HepG2 (cell line): ENCODE measurements around the gene GPATCH4. TPM values are rescaled to one million over a fixed set of nuclear protein-coding genes. Genes with fewer than 3 reads are reported as not detected.

Experiments
- ATAC-seq: fragments of 200-7000 bp; cut with Tn5 transposase; 3 replicates; pipeline ENCODE4 v1.9.1; 2020; ENCODE audit warnings: mild to moderate bottlenecking, moderate library complexity
- BruUV-seq: library from RNA; stranded (reverse); fragments of 400-500 nt; replicated peaks from 2 replicates; lab custom pipeline; 2021; lab: Mats Ljungman, UMichigan
- CTCF ChIA-PET: fragments of 300-600 bp; formaldehyde crosslinking; extraction: SDS; loops from one replicate; lab custom pipeline; 2021; ENCODE audit warnings: low total read pairs, inconsistent platforms, low intra/inter-chr PET ratio; lab: Yijun Ruan, JAX
- POLR2A ChIA-PET: fragments of 350-600 bp; sonication (Branson Sonifier 250); formaldehyde crosslinking; loops from one replicate; lab custom pipeline; 2020; ENCODE audit warnings: antibody characterized with exemption, inconsistent platforms; lab: Yijun Ruan, JAX
- DNase-seq: peaks from one replicate; pipeline ENCODE4 v3.0.0-alpha.2; 2015; ENCODE audit warnings: low spot score
- FAIRE-seq: peaks from 3 replicates; lab custom pipeline; 2011; peaks lifted over from hg19 to GRCh38; lab: Jason Lieb, UNC
- H2AFZ ChIP-seq: one replicate; pipeline ENCODE4 v1.6.1; 2011; ENCODE audit warnings: low read length, inconsistent platforms
- H3K27ac ChIP-seq: fragments of 300-600 bp; 3 replicates; pipeline ENCODE4 v1.8.0; 2011; ENCODE audit warnings: mixed run types, mild to moderate bottlenecking, mixed read lengths, low read length, inconsistent platforms; ENCODE audit not compliant: insufficient read depth; ENCODE audit errors: extremely low read length
- H3K27me3 ChIP-seq, 2 experiments: fragments of 200-600 bp in 1 of 2; 2 replicates in 1 of 2; 3 replicates in 1 of 2; pipeline versions ENCODE4 v1.6.0 to v1.8.0; 2011; ENCODE audit warnings: low read length in 2 of 2, mild to moderate bottlenecking in 2 of 2, moderate library complexity in 2 of 2, inconsistent platforms in 1 of 2; ENCODE audit not compliant: insufficient read depth in 2 of 2, control insufficient read depth in 1 of 2
- H3K36me3 ChIP-seq, 2 experiments: fragments of 200-600 bp in 1 of 2; replicated peaks in 1 of 2; 2 replicates in 1 of 2; 3 replicates in 1 of 2; pipeline versions ENCODE4 v1.5.1 to v1.8.0; 2011; ENCODE audit warnings: low read length in 2 of 2, inconsistent platforms in 1 of 2; ENCODE audit not compliant: insufficient read depth in 2 of 2, control insufficient read depth in 1 of 2
- H3K4me1 ChIP-seq: 2 replicates; pipeline ENCODE4 v1.5.1; 2012; ENCODE audit warnings: low read length, inconsistent platforms; ENCODE audit not compliant: insufficient read depth
- H3K4me2 ChIP-seq: 2 replicates; pipeline ENCODE4 v1.6.0; 2011; ENCODE audit warnings: low read depth, low read length, inconsistent platforms
- H3K4me3 ChIP-seq, 3 experiments: fragments of 200-600 bp in 1 of 3; sonication (generic), shearing (Covaris generic) in 1 of 3; replicated peaks in 1 of 3; 2 replicates each; pipeline ENCODE4 v1.5.1; 2011 to 2016; ENCODE audit warnings: low read length in 3 of 3, inconsistent platforms in 2 of 3, low read depth in 2 of 3, mild to moderate bottlenecking in 2 of 3, control low read depth in 1 of 3, mixed read lengths in 1 of 3; ENCODE audit not compliant: insufficient read depth in 1 of 3
- H3K79me2 ChIP-seq: one replicate; pipeline ENCODE4 v1.6.1; 2011; ENCODE audit warnings: low read length, inconsistent platforms; ENCODE audit not compliant: insufficient read depth
- H3K9ac ChIP-seq: 2 replicates; pipeline ENCODE4 v1.6.0; 2011; ENCODE audit warnings: mild to moderate bottlenecking, low read depth, low read length, inconsistent platforms; ENCODE audit not compliant: insufficient read depth
- H3K9me3 ChIP-seq: 2 replicates; pipeline ENCODE4 v1.5.1; 2012; ENCODE audit warnings: mild to moderate bottlenecking, low read length
- H4K20me1 ChIP-seq: 2 replicates; pipeline ENCODE4 v1.6.0; 2011; ENCODE audit warnings: inconsistent platforms, mild to moderate bottlenecking, low read length, moderate library complexity; ENCODE audit not compliant: insufficient read depth
- ELF3 ChIP-seq: IDR thresholded peaks from 2 replicates; pipeline ENCODE4 v1.6.1; 2016; ENCODE audit warnings: missing genetic modification reagents, missing compliant biosample characterization
- NR2C2 ChIP-seq: sonication (generic); formaldehyde crosslinking; IDR thresholded peaks from 2 replicates; pipeline ENCODE4 v1.4.0; 2020; ENCODE audit warnings: missing genetic modification reagents, mild to moderate bottlenecking, moderate library complexity, borderline replicate concordance
- PPARG ChIP-seq: conservative IDR thresholded peaks from 2 replicates; pipeline ENCODE4 v1.6.1; 2016; ENCODE audit warnings: missing biosample characterization, missing genetic modification reagents
- PRPF4 ChIP-seq: fragments of 200-400 bp; formaldehyde crosslinking; IDR thresholded peaks from 2 replicates; pipeline ENCODE4 v1.6.1; 2016; ENCODE audit warnings: low read length, low read depth; ENCODE audit not compliant: poor library complexity, severe bottlenecking
- RARG ChIP-seq: sonication (generic); formaldehyde crosslinking; IDR thresholded peaks from 2 replicates; pipeline ENCODE4 v1.4.0; 2020; ENCODE audit warnings: low read depth, mild to moderate bottlenecking, missing genetic modification reagents
- SALL2 ChIP-seq: sonication (generic); formaldehyde crosslinking; IDR thresholded peaks from 2 replicates; pipeline ENCODE4 v1.8.1; 2023; ENCODE audit warnings: mild to moderate bottlenecking, missing genetic modification reagents, inconsistent platforms
- TGIF2 ChIP-seq: IDR thresholded peaks from 2 replicates; pipeline ENCODE4 v1.6.1; 2016; ENCODE audit warnings: control low read depth, missing compliant biosample characterization
- ZNF282 ChIP-seq: fragments of 450-650 bp; IDR thresholded peaks from 2 replicates; pipeline ENCODE4 v1.6.1; 2018; ENCODE audit not compliant: partially characterized antibody
- WGBS: methylation state at CpG from one replicate; pipeline ENCODE4 v1.1.6; 2017; ENCODE audit warnings: low lambda C conversion rate; 5-methylcytosine and 5-hydroxymethylcytosine counted together
- in situ Hi-C: cut with HindIII; loops from 2 replicates; pipeline ENCODE4 v1.10.0; 2017; ENCODE audit warnings: low pct_unique_long_range_greater_than_20kb; ENCODE audit not compliant: extremely low pct_ligation_motif_present
- intact Hi-C: fragments of 100-400 bp; cut with micrococcal nuclease; formaldehyde crosslinking; loops from one replicate; pipeline ENCODE4 v1.10.0; 2022; ENCODE audit not compliant: unreplicated experiment
- polyA plus RNA-seq, 8 experiments: library from polyadenylated mRNA; depleted of rRNA in 3 of 8; stranded (reverse) in 7 of 8; unstranded in 1 of 8; fragments of >200 nt; fragmentation: Illumina TruSeq in 4 of 8; extraction: Trizol in 4 of 8; gene quantifications; 2 replicates each; pipeline versions ENCODE4 v1.2.1 to v1.2.3, GENCODE V29; 2011 to 2016; ENCODE audit warnings: low read depth in 4 of 8, missing spikeins in 1 of 8, mixed read lengths in 1 of 8; ENCODE audit not compliant: insufficient read depth in 1 of 8
- total RNA-seq, 5 experiments: library from RNA; depleted of rRNA; stranded (reverse); fragments of >200 nt; fragmentation: Illumina TruSeq; extraction: Trizol; gene quantifications; 2 replicates each; pipeline ENCODE4 v1.2.3, GENCODE V29; 2016; ENCODE audit warnings: low read depth in 1 of 5
- TF ChIP-seq, protein P1 (sequence below): sonication (generic); formaldehyde crosslinking; IDR thresholded peaks from 2 replicates; pipeline ENCODE4 v1.4.0; 2020; ENCODE audit warnings: missing genetic modification reagents
- TF ChIP-seq, protein P2 (sequence below): sonication (generic); formaldehyde crosslinking; conservative IDR thresholded peaks from 2 replicates; pipeline ENCODE4 v1.4.0; 2020; ENCODE audit warnings: missing genetic modification reagents
- TF ChIP-seq, protein P3 (sequence below): sonication (generic); formaldehyde crosslinking; IDR thresholded peaks from 2 replicates; pipeline ENCODE4 v1.5.0; 2020; ENCODE audit warnings: missing genetic modification reagents, mild to moderate bottlenecking, borderline replicate concordance
- TF ChIP-seq, protein P4 (sequence below): sonication (generic); formaldehyde crosslinking; IDR thresholded peaks from 2 replicates; pipeline ENCODE4 v1.4.0; 2020; ENCODE audit warnings: low read depth, mild to moderate bottlenecking, missing genetic modification reagents
- TF ChIP-seq, protein P5 (sequence below): IDR thresholded peaks from 2 replicates; pipeline ENCODE4 v1.6.1; 2016; ENCODE audit warnings: mild to moderate bottlenecking, missing biosample characterization, missing genetic modification reagents

GPATCH4 gene
- total and polyA plus RNA-seq, 2 of the 13 experiments (the other 11 are each of a cell fraction or from before 2014, with no cell fraction given): 19.2 to 37.9 TPM

DNA sequence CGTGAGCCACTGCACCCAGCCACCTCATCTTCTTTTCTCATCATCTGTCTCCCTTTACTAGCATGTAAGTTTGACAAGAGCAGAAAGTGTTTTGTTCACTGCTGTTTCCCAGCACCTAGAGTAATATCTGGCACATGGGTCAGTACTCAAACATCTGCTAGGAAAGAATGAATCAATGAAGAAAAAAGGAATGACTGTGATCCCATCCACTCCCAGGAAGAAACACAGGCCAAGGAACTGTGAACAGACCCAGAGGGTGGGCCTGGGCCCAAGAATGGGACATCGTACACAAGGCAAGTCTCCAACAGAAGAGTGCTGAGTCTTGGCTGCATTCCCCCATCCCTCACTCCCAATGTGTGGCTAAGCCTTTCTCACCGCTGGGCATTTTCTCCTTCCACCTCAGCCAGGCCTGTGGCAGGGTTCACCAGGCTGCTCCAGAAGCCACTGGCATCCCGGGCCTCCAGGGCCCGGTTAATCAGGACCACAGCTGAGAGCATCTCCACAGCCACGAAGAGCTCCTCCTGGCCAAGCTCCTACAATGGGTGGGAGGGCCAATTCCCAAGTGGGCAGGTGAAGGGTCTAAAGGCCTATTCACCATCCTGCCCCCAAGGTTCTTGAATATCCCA is 47.3 kb downstream of the GPATCH4 start:
- Histone ChIP-seq H3K9me3 (no peaks in the 10 kb centered on the region), H3K4me2 (no peak overlapping the region), H3K27me3 (no peaks in the 10 kb centered on the region)
- DNase-seq (no peak), ATAC-seq (no peak)
- intact Hi-C loops: no loop called here
- BruUV-seq: no TSS peak
- TF ChIP-seq, protein P1, sequence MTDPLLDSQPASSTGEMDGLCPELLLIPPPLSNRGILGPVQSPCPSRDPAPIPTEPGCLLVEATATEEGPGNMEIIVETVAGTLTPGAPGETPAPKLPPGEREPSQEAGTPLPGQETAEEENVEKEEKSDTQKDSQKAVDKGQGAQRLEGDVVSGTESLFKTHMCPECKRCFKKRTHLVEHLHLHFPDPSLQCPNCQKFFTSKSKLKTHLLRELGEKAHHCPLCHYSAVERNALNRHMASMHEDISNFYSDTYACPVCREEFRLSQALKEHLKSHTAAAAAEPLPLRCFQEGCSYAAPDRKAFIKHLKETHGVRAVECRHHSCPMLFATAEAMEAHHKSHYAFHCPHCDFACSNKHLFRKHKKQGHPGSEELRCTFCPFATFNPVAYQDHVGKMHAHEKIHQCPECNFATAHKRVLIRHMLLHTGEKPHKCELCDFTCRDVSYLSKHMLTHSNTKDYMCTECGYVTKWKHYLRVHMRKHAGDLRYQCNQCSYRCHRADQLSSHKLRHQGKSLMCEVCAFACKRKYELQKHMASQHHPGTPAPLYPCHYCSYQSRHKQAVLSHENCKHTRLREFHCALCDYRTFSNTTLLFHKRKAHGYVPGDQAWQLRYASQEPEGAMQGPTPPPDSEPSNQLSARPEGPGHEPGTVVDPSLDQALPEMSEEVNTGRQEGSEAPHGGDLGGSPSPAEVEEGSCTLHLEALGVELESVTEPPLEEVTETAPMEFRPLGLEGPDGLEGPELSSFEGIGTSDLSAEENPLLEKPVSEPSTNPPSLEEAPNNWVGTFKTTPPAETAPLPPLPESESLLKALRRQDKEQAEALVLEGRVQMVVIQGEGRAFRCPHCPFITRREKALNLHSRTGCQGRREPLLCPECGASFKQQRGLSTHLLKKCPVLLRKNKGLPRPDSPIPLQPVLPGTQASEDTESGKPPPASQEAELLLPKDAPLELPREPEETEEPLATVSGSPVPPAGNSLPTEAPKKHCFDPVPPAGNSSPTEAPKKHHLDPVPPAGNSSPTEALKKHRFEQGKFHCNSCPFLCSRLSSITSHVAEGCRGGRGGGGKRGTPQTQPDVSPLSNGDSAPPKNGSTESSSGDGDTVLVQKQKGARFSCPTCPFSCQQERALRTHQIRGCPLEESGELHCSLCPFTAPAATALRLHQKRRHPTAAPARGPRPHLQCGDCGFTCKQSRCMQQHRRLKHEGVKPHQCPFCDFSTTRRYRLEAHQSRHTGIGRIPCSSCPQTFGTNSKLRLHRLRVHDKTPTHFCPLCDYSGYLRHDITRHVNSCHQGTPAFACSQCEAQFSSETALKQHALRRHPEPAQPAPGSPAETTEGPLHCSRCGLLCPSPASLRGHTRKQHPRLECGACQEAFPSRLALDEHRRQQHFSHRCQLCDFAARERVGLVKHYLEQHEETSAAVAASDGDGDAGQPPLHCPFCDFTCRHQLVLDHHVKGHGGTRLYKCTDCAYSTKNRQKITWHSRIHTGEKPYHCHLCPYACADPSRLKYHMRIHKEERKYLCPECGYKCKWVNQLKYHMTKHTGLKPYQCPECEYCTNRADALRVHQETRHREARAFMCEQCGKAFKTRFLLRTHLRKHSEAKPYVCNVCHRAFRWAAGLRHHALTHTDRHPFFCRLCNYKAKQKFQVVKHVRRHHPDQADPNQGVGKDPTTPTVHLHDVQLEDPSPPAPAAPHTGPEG (CRISPR knock-in tag): no peak
- no peak for TF ChIP-seq NR2C2 (CRISPR knock-in tag)
- no peak for TF ChIP-seq PRPF4
- TF ChIP-seq, protein P2, sequence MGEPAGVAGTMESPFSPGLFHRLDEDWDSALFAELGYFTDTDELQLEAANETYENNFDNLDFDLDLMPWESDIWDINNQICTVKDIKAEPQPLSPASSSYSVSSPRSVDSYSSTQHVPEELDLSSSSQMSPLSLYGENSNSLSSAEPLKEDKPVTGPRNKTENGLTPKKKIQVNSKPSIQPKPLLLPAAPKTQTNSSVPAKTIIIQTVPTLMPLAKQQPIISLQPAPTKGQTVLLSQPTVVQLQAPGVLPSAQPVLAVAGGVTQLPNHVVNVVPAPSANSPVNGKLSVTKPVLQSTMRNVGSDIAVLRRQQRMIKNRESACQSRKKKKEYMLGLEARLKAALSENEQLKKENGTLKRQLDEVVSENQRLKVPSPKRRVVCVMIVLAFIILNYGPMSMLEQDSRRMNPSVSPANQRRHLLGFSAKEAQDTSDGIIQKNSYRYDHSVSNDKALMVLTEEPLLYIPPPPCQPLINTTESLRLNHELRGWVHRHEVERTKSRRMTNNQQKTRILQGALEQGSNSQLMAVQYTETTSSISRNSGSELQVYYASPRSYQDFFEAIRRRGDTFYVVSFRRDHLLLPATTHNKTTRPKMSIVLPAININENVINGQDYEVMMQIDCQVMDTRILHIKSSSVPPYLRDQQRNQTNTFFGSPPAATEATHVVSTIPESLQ: no peak
- no peak for TF ChIP-seq SALL2
- TF ChIP-seq, protein P3, sequence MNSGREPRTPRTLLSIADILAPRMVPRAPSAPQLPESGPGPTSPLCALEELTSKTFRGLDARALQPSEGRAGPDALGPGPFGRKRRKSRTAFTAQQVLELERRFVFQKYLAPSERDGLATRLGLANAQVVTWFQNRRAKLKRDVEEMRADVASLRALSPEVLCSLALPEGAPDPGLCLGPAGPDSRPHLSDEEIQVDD (CRISPR knock-in tag): no peak
- TF ChIP-seq, protein P4, sequence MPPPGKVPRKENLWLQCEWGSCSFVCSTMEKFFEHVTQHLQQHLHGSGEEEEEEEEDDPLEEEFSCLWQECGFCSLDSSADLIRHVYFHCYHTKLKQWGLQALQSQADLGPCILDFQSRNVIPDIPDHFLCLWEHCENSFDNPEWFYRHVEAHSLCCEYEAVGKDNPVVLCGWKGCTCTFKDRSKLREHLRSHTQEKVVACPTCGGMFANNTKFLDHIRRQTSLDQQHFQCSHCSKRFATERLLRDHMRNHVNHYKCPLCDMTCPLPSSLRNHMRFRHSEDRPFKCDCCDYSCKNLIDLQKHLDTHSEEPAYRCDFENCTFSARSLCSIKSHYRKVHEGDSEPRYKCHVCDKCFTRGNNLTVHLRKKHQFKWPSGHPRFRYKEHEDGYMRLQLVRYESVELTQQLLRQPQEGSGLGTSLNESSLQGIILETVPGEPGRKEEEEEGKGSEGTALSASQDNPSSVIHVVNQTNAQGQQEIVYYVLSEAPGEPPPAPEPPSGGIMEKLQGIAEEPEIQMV (CRISPR knock-in tag): no peak
- no peak for TF ChIP-seq PPARG
- TF ChIP-seq ELF3: no peak
- TF ChIP-seq RARG (CRISPR knock-in tag): no peak
- TF ChIP-seq, protein P5, sequence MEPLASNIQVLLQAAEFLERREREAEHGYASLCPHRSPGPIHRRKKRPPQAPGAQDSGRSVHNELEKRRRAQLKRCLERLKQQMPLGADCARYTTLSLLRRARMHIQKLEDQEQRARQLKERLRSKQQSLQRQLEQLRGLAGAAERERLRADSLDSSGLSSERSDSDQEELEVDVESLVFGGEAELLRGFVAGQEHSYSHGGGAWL (CRISPR knock-in tag): no peak
- no peak for TF ChIP-seq ZNF282
- TF ChIP-seq TGIF2 (CRISPR knock-in tag): no peak
- TF ChIP-seq, all 625 proteins: peak for 0
- no peaks in the 10 kb centered on the region for H3K79me2 ChIP-seq
- POLR2A ChIA-PET: no interaction called here
- peaks cover 15% of the 10 kb centered on the region for H3K4me1 ChIP-seq
- 94% methylated on average over 2 of the region's 6 CpGs for WGBS
- CTCF ChIA-PET: no interaction called here
- in situ Hi-C loops: no loop called here
- H3K27ac ChIP-seq: no peak overlapping the region
- no peak overlapping the region for H2AFZ ChIP-seq
- no peak overlapping the region for H3K9ac ChIP-seq
- no peak for FAIRE-seq
- peaks cover 7 to 26% of the 10 kb centered on the region in 2 experiments; a peak in 4 of 5 replicates for H3K36me3 ChIP-seq
- H4K20me1 ChIP-seq: no peaks in the 10 kb centered on the region
- H3K4me3 ChIP-seq: no peak overlapping the region
